AG08396 (cell line): Measurements from ENCODE around the gene LZTS3.
"Not testable (repeated sequence)": the region's sequence is repeated elsewhere in the genome, so short reads cannot be mapped to it uniquely, and the experiment has no call there.

Experiments used
- DNase-seq: peaks from one replicate; pipeline ENCODE4 v3.0.0; 2012; ENCODE audit warnings: low spot score, mixed read lengths

LZTS3 gene

DNA sequence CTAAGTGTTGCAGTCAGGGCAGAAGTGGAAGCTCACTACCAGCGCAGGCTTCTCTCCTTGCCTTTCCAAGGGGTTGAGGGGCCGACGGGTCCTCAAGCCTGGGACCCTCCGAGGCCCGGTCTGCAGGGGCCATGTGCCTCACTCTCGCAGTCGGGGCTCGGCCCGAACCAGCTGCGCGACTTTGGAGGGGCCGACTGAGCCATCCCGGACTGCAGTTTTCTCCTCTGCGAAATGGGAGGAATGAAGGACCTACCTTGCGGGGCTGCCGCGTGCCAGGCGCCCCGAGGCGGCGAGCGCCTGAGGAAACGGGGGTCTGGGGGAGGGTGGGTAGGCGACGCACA is 5.6 kb downstream of the LZTS3 start:
- DNase-seq, result no peak

DNA sequence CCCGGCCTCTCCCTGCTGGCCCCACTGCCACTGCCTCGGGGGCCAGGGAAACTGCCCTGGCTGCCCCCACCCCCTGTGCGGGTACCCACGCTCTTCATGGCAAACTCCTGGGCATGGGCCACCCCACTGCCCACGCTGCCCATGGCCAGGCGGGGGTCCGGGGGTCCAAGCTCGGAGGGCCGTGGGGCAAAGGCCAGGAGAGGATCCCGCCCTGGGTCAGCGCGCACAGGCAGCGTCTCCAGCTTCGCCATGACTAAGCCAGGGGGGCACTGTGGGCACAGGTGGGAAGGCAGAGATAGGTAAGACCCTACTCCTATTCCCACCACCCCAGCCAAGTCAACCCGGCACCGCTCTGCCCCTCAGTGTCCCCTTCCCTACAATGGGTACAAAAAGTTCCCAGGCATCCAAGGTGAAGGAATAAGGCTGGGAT is 6.4 kb downstream of the LZTS3 start:
- DNase-seq, result no peak

DNA sequence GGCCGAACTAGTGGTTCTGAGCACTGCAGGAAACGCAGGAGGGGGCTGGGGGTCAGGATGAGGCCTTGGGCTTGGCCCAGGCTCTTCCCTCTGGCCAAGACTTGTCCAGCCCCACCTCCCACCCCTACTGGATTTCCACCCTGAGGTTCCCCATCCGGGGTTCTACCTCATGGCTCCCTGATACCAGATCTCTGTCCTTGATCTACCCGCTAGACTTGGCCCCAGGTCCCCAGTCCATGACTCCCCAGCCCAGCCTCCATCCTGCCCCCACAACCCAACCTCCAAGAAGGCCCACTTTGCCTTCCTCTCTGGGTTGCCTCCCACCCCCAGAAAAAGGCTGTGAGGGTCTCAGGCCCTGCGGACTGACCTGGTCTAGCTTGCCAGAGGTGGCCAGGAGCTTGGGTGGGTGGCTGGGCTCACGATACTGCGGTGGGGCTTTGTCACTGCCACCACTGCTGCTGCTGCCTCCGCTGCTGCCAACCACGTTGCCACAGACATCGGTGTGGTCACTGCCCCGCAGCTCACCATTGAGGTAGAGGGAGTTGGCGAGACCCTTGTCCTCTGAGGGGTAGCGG is 6.9 kb downstream of the LZTS3 start:
- DNase-seq, result no peak

DNA sequence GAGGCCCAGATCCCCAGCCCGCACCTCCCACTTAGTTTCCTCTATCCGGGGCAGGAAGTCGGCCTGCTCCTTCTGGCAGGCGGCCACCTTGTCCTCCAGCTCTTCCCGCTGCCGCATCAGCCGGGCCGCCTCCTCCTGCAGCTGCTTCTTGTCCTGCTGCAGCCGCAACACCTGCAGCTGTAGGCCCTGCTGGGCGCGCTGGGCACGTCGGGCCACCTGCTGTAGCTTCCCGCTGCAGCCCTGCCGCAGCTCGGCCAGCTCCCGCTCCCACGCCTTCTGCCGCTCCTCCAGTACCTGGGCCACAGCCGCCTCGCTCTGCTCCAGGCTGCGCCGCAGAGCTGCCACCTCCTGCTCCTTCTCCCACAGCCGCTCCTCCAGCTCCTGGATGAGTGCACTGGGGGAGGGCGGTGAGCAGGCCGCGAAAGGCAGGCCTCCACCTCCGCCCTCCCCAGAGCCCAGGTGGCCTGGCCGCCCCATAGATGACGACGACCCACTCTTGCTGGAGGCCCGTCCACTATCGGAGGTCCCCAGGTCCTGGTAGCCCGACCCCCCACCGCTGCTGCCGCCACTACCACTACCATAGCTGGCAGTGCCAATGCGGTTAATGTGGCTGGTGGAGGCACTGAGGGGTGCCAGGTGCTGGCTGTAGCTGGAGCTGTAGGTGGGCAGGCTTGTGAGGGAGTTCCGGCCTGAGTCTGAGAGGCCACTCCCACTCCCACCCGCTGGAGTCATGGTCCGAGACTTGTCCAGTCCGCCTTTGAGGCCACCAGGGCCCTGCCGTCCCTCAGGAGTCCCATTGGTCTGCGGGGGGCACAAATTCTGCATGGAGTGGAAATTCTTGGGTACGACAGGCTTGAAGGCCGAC is 7.6 kb downstream of the LZTS3 start:
- peak; percentile 61 for DNase-seq

DNA sequence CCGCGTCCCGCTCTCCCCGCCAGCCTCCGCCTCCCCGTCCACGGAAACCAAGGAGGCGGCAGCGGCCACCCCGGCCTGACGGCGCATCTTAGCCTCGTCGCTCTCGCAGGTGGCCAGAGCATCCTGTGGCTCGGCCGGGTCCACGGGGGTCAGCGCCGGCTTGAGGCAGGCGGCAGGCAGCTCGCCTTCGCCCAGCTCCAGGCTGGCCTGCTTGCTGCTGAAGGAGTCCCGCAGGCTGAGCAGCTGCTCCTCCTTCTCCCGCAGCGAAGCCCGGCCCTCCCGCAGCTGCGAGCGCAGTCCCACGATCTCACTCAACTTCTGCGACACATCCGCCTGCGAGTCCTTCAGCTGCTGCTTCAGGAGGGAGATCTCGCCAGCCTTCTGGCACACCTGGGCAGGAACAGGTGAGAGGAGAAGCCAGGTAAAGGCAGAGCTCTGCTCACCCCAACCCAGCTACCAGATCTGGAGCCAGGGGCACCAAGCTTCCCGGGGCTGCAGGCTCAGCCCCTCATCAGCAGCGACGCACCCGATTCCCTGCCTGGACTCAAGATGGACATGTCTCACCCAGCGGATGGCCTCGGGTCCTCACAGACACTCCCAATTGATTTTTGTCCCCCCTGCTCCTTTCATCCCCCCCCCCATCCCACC is 8.5 kb downstream of the LZTS3 start:
- DNase-seq, result peak; percentile 13

DNA sequence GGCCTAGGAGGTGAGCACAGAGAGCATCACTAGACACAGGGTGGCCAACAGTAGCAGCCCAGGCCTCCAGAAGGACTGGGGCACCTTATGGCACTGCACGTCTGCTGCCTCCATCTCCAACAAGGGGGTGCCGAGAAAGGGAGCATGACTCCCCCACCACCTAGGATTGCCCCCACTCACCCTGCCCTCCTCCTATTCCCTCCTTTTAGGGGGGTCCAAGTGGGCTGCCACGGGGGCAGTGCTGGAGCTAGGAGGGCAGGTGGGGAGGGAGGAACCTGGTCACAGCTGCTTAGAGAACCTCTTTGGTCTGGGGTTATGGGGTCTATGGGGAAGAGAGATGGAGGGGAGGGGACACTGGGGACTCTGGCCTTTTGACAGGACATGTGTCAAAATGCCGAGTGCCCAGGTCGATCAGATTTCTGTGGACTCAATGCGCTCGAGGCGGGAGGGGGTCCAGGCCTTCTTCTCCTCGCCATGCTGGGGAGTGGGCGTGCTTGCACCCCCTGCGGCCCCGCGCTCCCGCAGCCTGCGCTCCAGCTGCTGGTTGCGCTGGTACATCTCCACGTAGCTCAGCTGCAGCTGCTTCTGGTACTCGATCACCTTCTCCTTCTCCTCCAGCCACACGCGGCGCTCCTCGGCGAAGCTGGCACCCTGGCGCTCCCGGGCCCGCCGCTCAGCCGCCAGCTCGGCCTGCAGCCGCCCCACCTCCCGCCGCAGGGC is 9.1 kb downstream of the LZTS3 start:
- no peak for DNase-seq

DNA sequence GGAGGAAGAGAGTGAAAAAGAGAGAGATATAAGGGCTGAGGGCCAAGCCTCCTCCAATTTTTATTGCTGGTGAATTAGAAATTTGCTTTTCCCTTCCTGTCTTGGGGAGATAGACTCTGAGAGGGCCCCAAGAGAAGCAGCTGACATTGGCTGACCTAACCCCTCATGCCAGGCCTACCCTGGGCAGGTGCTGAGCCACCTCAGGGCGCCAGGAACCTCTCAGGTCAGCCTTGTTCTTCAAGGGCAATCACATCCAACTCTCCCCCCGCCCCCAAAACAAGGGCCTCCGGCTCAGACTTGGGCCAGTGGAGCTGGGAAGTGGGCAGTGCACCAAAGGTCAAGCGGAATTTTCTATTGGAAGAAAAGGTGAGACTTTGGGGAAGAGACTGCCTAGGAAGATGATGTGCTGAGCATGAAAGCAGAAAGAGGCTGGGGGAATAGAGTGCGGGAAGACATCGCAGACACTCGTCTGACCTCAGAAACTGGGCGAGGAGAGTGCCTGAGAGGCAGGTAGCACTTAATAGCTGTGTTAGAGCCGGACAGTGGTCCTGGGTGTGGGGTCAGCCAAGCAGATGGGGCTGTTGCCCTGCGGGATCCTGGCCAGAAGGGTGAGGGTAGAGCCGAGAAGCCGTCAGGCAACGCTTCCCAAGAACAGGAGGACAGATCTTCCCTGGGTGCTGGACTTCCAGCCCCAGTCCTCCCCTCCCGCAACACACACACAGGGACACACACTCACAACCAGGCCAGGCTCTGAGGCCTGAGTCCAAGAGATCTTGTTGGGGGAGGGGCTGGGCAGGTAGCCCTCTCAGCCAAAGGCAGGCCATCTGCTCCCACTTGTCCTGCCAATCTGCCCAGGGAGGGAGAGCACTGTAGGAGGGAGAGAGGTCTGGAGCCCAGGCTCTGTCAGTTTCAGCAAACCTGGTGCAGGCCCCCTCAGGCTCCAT is 10.0 kb downstream of the LZTS3 start:
- no peak for DNase-seq

DNA sequence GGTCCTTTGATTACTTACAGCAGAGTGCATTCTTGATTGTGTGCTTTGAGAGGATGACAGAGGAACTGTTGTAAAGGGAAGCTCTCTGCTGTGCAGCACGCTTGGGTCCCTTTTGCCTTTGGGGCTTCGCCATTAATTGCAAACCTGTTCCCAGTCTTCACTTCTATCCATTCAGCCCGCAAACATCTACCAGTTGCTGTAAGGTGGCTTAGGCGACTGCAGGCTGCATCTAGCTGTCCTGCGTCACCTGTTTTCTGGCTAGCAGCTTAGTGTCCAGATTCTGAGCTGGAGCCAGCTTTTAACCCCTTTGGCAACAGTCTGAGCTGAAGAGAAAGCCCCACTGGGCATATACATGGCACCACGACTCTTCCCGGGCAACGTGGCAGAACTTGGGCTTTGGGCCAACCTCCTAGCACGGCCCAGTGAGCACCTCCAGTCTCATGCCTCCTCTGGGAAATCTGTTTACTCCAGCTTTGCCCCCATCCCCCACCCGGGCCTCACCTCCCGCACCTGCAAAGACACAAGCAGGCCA is 11.2 kb downstream of the LZTS3 start:
- peak; percentile 16 for DNase-seq

DNA sequence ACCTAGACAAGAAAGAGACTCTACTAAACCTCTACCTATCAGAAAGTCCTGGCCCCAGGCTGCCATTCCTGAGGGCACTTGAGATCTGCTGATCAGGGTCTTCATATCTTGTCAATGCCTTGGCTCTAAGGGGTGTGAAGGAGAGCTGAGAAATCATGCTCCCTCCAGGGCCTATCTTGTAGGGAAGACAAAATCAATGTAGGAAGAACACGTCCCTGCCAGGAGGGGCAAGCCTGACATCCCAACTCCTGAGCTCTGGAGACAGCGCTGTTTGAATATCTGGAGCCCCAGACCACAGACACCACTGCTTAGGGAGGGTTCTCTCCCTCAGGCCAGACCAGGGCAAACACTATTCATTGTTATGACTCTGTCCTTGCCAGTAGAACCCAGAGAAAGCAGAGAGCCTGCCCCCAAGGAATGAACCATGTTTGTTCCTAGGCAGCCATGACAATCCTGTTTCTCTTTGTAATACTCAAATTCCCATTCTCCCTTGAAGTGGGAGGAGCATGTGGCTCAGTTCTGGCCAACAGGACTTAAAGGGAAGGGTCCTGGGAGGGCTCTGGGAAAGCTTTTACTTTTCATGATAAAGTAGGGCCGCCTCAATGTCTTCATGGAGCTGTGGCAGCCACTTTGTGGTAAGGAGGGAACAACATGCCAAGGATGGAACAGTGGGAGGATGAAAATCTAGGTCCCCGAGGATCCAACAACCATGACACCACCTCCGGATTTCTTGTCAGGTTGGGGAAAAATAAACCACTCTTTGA is 11.9 kb downstream of the LZTS3 start:
- no peak for DNase-seq

DNA sequence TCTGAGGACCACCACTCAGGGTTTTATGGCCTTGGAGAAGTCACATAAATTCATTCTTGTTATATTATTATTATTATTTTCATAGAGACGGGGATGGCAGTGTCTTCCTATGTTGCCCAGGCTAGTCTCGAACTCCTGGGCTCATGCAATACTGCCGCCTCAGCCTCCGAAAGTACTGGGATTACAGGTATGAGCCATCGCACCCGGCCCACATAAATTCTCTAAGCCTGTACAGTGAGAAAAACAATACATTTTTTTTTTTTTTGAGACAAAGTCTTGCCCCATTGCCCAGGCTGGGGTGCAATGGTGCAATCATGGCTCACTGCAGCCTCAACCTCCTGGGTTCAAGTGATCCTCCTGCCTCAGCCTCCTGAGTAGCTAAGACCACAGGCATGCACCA is 12.9 kb downstream of the LZTS3 start:
- no peak for DNase-seq

DNA sequence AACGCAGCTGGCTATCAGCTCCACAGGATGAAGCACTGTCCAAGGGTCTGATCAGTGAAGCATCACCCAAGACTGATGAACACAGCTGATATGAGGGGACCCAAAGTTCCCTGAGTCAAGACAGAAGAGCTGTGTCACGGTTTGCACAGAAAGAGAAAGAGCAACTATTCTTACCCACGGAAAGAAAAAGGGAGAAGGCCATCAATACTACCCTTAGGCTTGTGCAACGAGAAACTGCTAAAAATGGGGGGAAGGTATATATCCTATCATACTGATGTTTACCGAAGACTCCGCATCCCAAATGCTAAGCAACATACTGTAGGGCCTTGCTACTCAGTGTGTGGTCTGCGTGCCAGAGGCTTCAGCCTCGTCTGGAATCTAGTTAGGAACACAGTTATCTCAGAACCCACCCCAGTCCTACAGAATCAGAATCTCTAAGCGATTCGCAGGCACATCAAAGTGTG is 14.3 kb downstream of the LZTS3 start:
- DNase-seq, result peak; percentile 45

DNA sequence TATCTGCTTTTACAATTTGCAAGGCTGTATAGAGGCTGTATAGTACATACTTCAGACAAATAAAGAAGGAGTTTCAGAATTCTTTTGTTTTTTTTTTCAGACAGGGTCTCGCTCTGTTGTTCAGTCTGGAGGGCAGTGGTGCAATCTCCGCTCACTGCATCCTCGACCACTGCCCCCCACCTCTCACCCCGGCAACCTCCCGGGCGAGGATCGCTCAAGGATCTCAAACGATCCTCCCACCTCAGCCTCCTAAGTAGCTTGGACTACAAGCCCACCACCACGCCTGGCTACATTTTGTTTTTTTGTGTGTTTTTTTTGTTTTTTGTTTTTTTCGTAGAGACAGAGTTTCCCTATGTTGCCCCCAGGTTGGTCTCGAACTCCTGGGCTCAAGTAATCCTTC is 15.5 kb downstream of the LZTS3 start:
- no peak for DNase-seq

DNA sequence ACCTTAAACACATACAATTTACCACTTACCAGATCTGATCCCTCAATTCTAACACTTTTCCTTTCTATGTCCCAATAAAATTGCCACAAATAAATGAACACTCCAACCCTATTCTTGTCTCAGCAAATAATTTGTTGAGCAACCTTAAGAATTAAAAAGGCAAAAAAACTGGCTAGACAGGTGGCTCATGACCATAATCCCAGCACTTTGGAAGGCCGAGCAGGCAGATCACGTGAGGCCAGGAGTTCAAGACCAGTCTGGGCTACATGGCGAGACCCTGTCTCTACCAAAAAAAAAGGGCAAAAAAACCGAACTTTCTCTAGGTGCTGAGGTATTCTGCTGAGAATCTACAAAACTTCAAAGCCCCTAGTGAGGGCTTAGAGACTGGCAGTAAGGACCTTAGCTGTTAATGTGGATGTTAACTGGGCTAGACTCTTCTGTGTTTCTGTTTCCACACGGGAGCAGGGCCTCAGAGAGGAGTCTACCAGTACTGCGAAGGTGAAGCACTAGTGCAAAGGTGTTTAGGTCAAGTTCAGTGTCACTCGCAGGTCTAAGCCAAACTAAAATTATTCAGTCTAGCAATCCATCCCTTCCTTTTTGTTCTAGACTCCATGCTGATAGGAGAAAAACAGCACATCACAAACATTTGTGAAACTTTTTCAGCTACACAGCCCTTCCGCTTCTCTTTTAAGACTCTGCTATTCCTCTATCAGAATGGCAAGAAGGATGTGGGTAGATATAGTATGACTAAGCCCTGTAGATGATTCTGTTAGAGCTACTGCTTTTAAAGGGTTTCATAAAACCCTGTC is 16.3 kb downstream of the LZTS3 start:
- DNase-seq, result no peak

DNA sequence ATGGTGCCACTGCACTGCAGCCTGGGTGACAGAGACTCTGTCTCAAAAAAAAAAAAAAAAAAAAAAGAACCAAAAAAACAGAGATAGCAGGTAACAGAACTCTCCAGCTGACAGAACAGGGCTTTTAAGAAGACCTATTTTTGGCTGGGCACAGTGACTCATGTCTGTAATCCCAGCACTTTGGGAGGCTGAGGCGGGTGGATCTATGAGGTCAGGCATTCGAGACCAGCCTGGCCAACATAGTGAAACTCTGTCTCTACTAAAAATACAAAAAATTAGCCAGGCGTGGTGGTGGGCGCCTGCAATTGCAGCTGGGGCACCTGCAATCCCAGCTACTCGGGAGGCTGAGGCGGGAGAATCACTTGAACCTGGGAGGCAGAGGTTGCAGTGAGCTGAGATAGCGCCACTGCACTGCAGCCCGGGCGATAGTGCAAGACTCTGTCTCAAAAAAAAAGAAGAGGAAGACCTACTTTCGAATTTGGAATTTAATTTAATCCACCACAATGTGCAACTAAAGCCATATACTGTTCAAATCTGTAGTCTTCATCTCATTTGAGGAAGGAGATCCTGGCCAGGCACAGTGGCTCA is 21.2 kb downstream of the LZTS3 start:
- not testable (repeated sequence) for DNase-seq

DNA sequence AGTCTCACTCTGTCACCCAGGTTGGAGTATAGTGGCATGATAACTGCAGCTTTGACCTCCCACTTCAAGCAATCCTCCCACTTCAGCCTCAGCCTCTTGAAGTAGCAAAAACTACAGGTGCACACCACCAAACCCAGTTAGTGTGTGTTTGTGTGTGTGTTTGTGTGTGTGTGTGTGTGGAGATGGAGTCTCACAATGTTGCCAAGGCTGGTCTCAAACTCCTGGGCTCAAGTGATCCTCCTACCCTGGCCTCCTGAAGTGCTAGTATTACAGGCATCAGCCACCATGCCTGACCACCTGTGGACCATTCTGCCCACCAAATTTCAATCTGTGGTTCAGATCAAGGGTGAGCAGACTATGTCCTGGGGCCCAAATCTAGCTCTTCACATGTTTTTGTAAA is 22.4 kb downstream of the LZTS3 start:
- DNase-seq, result no peak

DNA sequence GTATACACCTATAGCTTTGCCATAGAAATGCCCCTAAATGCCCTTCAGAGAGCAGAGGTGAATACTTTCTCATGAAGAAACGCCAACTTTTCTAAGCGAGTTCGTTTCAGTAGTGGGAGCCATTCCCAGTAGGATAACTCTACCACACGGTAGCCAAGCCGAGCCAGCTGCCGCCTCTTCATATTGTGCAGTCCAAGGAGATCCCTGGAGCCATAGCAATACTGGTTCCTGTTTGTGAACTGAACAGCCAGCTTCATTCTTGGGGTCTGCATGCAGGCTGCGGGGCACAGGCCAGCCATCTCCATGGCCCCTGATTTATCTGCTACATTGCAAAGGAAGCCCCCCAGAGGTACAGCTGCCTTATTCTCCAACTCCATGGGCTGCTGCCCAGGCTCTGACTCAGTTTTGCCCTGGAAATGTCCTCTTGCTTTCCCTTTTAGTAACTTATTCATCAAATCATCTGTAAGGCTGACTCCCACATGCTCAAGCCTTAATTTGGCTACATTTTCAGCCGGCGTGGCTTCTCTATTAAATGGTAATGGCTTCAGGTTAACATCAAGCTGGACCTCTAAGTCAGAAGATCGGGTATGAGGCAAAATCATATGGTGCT is 26.5 kb downstream of the LZTS3 start:
- DNase-seq, result no peak

DNA sequence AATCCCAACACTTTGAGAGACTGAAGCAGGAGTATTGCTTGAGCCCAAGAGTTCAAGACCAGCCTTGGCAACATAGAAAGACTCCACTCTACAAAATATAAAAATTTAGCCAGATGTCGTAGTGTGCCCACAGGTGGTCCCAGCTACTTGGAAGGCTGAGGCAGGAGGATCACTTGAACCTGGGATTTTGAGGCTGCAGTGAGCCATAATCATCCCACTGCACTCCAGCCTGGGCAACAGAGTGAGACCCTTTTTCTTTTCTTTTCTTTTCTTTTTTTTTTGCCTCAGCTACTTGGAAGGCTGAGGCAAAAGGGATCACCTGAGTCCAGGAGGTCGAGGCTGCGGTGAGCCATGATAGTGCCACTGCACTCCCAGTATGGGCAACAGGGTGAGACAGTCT is 31.6 kb downstream of the LZTS3 start:
- no peak for DNase-seq

DNA sequence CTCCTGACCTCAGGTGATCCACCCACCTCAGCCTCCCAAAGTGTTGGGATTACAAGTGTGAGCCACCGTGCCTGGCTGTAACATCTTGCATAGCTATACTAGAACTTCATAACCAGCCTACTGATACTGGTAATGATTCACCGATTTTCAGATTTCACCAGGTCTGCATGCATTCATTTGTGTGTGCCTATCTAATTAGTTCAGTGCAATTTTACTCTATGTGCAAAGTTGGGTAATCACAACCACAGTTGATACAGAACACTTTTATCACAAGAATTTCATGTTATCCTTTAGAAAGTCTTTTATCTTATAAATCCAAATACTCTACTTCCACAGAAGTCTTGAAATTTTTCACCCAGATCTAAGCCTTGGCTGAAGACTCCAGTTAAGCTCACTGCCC is 35.9 kb downstream of the LZTS3 start:
- no peak for DNase-seq
